GF-D8 (cell line): Measurements from ENCODE around the gene NAXD.
"Not testable (repeated sequence)": the region's sequence is repeated elsewhere in the genome, so short reads cannot be mapped to it uniquely, and the experiment has no call there.

Source experiments
- DNase-seq: peaks from one replicate; lab custom pipeline; 2025; lab: John Stamatoyannopoulos, UW

Gene NAXD

DNA sequence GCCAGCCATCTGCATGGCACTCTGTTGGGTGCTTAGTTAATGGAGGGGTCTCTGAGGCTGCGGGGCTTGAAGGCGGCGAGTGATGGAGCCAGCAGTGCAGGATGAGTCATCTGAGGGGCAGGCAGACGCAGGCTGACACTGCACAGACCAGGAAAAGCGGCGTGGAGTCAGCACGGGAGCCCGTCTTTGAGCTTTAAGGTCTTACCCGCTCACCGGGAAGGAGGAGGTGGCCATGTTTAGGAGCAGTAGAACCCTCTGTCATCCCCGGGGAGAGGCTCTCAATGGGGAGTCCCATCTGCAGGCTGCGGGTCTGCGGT, 13.1 kb downstream of the NAXD start:
- DNase-seq: no peak

DNA sequence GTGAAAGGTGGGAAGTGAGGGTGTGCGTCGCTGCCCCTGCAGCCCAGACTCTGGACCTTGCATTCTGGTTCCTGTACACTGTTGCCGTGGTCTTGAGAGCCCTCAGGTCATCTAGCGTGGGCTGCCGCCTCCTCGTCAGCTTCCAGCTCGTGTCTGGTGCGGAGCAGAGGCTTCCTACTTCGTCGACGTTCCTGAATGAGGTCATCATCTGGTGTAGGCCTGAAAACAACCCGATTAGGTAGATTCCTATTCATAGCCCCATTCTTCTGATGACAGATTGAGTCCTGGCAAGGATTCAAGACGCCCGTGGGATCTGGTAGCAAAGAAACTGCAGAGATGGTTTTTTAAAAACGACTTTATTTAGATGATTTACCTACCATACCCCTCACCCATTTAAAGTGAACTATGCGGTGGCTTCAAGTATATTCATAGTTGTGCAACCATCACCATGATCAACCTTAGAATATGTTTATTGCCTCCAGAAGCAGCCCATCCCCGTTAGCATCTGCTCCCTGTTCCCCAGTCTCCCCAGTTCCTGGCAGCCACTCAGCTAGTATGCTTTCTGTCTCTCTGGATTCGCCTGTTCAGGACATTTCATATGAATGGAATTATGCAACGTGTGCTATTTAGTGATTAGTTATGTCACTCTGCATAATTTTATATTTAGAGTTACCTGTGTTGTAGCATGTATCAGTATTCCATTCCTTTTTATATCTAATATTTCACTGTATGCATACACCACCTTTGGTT, 13.8 kb downstream of the NAXD start:
- no peak for DNase-seq

DNA sequence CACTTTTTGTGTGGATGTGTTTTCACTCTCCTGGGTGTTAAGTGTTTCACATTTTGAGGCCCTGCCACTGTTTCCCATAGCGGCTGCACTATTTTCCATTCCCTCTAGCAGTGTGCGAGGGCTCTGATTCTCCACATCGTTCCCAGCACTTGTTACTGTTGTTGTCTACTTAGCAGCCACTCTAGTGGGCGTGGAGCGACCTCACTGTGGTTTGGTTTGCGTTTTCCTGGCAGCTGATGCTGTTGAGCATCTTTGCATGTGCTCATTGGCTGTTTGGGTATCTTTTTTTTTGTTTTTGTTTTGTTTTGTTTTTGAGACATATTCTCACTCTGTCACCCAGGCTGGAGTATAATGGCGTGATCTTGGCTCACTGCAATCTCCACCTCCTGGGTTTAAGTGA, 14.4 kb downstream of the NAXD start:
- no peak for DNase-seq

GRCh38 chr13:110630566-110631119, 15.3 kb downstream of the NAXD start:
- no peak for DNase-seq

- not testable (repeated sequence) for DNase-seq
These were observed 16.9 kb downstream of the NAXD start for GRCh38 chr13:110632255-110632654.

GRCh38 chr13:110633776-110634175, 18.4 kb downstream of the NAXD start:
- DNase-seq: no peak

- no peak for DNase-seq
These were observed 19.2 kb downstream of the NAXD start for GRCh38 chr13:110634558-110634957.

DNA sequence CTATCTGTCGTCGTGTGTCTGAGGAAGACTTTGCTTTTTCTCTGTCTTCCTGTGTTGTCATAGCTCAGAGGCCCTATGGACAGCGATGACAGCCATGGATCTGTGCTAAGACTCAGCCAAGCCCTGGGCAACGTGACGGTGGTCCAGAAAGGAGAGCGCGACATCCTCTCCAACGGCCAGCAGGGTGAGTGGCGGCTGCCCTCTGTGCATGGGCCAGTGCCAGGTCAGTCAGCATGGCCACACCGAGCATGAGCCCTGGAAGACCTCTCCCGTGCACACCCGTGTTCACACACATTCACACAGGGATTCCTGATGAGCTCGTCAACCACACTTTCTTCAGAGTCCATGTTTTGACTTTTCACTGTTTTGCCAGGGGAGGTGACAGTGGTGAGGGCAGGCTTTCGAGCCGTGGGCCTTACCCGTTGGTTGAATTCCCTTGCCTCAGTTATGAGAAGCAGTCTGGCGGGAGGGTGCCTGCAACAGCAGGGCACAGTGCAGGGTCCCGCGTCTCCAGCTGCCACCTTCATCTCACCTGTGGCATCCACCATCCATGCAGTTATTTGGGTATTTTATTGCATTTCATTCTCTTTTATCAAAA, 20.2 kb downstream of the NAXD start:
- no peak for DNase-seq

GRCh38 chr13:110636053-110636475, 20.7 kb downstream of the NAXD start:
- no peak for DNase-seq

GRCh38 chr13:110636701-110637201, 21.4 kb downstream of the NAXD start:
- DNase-seq: no peak

- no peak for DNase-seq
These were observed 21.9 kb downstream of the NAXD start for GRCh38 chr13:110637275-110637674.

DNA sequence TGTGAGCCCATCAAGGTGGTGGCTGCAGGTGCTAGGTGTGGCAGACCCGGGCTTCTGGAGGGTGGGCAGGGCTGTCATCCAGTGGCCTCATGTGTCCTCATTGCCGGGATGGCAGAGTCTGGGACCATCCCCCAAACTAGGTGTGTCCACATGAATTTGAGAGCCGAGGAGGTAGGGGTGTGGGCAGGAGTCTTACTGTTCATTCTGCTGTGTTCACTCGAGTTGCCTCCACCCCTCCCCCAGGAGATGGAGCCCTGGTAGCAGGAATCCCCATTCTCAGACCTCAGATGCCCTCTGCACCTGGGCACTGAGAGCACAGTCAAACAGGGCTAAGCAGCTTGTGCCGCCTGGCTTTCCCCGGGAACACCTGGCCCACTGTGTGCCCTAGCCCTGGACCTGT, 22.4 kb downstream of the NAXD start:
- no peak for DNase-seq

DNA sequence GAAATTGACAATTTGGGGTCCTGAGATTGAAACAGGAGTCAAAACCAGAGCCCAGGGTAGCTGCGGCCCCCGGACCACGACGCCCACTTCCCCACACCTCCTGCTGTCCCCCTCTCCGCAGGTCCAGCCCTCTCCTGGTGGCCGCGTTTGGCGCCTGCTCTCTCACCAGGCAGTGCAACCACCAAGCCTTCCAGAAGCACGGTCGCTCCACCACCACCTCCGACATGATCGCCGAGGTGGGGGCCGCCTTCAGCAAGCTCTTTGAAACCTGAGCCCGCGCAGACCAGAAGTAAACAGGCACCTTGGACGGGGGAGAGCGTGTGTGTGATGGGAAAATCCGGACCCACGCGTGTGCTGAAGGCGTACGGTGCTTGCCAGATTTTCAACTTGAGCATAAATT, 22.9 kb downstream of the NAXD start:
- no peak for DNase-seq

DNA sequence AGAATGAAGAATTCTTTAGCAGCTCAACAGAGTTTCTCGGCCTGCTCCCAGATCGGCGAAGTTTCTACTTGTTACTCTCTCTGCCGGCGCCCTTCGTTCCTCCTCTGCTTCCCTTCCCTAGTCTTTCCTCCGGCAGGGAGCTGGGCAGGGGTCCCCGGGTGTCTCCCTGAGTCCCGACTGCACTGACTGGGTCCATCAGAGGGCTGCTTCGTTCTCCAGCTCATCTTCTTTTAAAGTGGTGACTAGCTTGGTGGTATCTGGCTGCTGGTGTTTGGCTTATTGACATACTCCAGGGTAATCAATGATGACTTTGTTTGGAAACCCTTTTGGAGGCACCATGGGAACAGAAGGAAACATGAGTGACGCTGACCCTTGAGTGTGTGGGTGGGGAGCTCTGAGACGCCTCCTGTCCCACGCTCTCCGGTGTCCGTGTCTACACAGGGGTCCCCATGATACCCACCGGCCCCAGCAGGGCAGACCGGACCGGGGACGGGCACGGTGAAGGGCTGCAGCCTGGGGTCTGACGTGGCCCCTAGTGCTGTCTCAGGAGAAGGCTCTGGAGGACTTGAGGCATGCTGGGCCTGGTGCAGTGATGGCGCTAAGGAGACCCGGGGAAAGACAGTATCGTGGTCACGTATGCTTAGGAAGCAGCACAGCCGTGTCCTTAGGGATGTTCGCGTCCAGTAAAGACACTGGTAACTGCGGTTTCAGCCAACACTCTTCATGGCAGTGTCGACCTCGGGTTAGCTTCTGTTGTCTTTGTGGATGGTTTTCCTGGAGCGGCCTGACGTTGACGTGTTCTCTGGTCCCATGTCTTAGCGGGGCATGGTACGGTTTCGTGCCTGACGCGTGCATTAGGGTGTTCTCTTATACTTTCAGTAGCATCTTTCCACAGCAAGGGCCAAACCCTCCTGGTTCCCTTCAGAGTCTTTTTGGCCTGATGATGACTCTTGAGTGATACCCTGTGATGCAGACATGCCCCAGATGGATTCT, 23.8 kb downstream of the NAXD start:
- no peak for DNase-seq

GRCh38 chr13:110639935-110640334, 24.6 kb downstream of the NAXD start:
- no peak for DNase-seq

GRCh38 chr13:110640591-110641029, 25.3 kb downstream of the NAXD start:
- no peak for DNase-seq

DNA sequence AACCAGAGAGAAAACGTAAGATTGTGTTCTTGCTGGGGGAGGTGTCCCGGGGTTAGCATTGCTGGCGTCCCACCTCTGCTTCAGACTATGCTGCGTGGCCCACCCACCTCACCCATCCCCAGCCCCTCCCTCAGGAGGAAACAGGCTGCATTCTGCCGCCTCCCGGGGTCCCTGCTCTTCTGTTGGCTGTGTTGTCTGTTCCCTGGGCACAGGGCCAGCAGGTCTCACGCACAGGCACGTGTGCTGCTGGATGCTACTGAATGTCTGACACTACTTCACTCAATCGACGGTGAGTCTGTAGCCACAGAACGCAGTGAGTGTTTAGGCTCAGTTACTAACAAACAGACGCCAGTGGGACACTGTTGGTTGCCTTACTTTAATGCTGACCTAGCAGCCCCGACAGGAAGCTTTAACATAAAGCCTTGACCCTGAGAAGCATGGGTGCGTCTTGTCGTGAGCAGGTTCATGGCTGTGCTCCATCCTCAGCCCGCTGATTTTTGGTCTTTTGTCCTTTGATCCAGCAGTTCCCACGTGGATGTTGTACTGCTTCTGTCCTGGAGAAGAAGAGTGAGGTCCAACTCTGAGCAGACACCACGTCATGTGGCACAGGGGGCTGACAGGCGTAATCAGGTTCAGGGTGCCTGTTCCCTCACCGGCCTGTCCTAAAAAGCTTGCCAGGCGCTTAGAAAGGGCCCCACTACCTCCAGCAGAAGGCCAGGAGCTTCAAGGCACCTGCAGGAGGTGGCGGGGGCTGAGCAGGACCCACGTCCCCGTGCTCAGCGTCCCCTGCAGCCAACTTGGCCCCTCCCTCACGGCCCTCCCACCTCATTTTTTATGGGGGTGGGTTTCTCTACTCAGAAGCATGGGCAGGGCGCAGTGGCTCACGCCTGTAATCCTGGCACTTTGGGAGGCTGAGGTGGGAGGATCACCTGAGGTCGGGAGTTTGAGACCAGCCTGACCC, 26.0 kb downstream of the NAXD start:
- no peak for DNase-seq

DNA sequence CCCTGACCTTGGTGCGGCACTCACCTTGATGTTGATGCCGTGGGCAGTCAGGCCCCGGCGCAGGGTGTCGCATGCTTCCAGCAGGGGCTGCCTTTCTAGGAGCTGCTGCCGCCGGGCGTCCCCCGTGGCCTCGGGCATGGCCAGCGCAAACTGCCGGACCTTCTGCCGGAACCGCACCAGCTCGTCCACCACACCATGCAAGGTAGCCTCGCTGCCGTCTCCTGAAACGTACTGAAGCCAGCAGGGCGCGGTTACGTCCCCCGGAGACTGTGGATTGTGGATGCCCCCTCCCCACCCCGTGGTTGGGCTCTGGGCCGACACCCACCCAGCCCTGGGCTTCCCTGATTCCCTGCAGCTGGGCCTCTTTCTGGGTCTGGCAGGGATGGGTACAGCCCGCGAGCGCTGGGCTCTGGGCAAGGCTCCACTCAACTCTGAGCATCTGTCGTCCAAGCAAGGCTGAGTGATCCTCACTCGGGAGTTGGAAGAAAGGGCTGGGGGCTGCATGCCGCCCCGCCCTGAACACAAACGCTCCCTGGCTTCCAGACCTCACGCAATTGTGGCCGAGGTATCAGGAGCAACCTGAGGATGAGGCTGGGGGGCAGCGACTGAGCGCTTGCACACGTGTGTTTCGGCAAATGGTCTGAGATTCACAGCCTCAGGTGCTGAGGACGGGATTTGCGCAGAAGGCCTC, 27.1 kb downstream of the NAXD start:
- no peak for DNase-seq

- DNase-seq: no peak
These were observed 28.0 kb downstream of the NAXD start for GRCh38 chr13:110643324-110643723.

- no peak for DNase-seq
These were observed 28.6 kb downstream of the NAXD start for GRCh38 chr13:110643768-110644421.
